Activated naive CD4-positive, alpha-beta T cell treated with anti-CD3 and anti-CD28 coated beads, Interleukin-2, amount 50 U/mL, for 24 hours (primary cell): ENCODE data around the gene CIAO3.
A peak's percentile ranks its signal among the peaks of the same experiment; 100 is the strongest.
"Not testable (repeated sequence)": the region's sequence is repeated elsewhere in the genome, so short reads cannot be mapped to it uniquely, and the experiment has no call there.

Experiments used
- H3K27ac Mint-ChIP-seq: one replicate; pipeline ENCODE4 v1.8.0; 2021; ENCODE audit warnings: mild to moderate bottlenecking, mixed read lengths
- H3K27me3 Mint-ChIP-seq: one replicate; pipeline ENCODE4 v1.8.0; 2021; ENCODE audit warnings: mixed read lengths
- H3K36me3 Mint-ChIP-seq: one replicate; pipeline ENCODE4 v1.8.0; 2021; ENCODE audit warnings: mixed read lengths
- H3K4me1 Mint-ChIP-seq: one replicate; pipeline ENCODE4 v1.8.0; 2021; ENCODE audit warnings: mixed read lengths
- H3K4me3 Mint-ChIP-seq: one replicate; pipeline ENCODE4 v1.8.0; 2021; ENCODE audit warnings: mild to moderate bottlenecking, mixed read lengths
- H3K9me3 Mint-ChIP-seq: one replicate; pipeline ENCODE4 v1.8.0; 2021; ENCODE audit warnings: mixed read lengths

Gene CIAO3

DNA sequence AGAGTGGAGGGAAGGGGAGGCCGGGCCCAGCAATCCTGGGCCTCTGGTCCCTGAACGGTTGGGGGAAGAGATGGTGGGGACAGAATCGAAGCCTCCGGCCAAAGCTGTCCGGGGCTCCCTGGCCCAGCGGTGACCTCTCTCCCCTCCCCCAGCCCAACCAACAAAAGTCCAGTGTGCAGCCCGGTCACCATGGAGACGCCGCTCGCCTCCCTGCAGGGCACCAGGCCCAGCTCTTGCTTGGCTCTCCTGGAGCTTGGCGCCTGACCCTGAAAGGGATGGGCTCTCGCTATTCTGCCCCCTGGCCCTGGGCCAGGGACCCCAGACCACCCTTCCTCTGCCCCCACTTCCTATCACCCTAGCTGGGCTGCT lies 24.6 kb downstream of the CIAO3 start:
- Mint-ChIP-seq H3K27me3 (peaks cover 3% of the 10 kb centered on the region), H3K9me3 (no peaks in the 10 kb centered on the region), H3K27ac (no peak overlapping the region), H3K36me3 (no peaks in the 10 kb centered on the region), H3K4me3 (peak overlapping the region; percentile 66), H3K4me1 (peaks cover 15% of the 10 kb centered on the region)

DNA sequence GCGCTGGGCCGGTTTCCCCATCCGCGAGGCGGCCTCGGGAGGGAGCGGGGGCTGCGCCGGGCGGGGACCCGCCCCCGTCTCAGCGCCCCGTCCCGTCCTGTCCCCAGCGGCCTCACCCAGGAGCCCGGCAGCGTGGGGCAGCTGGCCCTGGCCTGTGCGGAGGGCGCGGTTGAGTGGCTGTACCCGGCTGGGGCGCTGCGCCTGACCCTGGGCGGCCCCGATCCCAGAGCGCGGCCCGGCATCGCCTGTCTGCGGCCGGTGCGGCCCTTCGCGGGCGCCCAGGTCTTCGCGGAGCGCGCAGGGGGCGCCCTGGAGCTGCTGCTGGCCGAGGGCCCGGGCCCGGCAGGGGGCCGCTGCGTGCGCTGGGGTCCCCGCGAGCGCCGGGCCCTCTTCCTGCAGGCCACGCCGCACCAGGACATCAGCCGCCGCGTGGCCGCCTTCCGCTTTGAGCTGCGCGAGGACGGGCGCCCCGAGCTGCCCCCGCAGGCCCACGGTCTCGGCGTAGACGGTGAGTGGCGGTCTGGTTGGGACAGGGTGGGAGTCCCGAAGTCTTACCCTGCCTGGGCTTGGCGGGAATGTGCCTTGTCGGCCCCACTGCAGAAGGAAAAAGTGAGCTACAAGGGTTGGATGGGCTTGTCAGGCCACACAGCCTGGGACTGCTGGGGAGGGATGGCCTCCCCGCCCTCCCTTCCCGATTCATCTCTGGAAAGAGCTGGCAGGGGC lies 25.2 kb downstream of the CIAO3 start:
- no peaks in the 10 kb centered on the region for H3K36me3 Mint-ChIP-seq
- H3K27ac Mint-ChIP-seq = no peak overlapping the region
- peaks cover 4% of the 10 kb centered on the region for H3K27me3 Mint-ChIP-seq
- H3K9me3 Mint-ChIP-seq = no peaks in the 10 kb centered on the region
- H3K4me3 Mint-ChIP-seq = peak overlapping the region; percentile 66
- peaks cover 15% of the 10 kb centered on the region for H3K4me1 Mint-ChIP-seq

DNA sequence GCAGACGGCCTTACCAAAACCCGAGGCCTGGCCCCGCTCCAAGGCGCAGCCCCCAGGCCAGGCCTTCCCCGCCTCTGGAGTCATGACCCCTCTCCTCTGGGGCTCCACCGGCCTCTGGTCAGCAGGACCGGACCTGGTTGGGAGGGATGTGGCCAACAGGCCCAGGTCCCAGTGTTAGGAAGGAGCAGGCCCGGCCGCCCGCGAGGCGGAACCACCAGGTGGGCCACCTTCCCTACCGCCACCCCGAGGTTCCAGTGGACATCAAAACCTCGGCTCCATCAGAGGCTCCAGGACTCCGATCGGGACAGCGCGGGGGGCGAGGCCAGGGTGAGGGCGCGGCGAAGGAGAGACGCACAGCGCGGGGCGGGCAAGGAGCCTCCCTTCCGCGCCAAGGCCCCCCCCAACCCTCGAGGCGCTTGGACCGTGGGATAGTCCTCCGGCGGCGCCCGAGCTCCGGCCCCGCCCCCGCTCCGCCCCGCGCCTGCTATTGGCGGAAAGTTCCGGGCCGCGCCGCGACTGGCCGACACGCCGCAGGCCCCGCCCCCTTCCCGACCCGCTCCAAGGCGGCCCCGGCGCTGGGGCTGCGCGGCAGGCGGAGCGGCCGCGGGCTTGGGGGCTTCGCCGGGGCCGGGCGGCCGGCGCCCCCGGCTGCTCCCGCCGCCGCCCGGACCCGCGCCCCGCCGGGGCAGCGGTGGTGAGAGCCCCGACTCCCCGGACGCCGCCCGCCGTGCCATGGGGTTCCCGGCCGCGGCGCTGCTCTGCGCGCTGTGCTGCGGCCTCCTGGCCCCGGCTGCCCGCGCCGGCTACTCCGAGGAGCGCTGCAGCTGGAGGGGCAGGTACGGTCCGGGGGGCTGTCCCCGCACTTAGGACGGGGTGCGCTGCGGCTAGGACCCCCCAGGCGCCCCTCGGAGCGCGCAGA lies 26.0 kb downstream of the CIAO3 start, which contains the start of gene METRN:
METRN (plus strand) TSS at position 561 of the 919 bp plus-strand sequence; CDS start at position 733, 172 bp downstream.
- peaks cover 9% of the 10 kb centered on the region for H3K4me1 Mint-ChIP-seq

DNA sequence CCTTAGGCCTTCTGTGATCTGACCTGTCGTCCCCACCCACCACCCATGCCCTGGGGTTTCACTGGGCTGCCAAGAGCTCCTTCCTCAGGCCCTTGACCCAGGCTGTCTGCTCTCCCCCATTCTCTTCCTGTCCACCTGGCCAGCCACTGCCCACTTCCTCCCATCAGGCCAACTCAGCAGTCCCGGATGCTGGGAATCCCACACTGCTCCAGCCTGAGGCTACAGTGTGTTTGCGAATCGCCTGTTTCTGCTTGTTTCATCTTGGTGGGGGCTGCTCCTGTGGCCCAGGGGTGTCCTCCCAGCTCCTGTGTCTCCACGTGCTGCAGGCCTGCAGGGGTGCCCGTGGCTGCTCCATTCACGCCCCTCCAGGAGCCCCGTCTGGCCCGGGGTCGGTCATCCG lies 26.7 kb downstream of the CIAO3 start:
- Mint-ChIP-seq H3K27ac (no peak overlapping the region), H3K4me3 (no peak overlapping the region), H3K27me3 (peaks cover 8% of the 10 kb centered on the region), H3K4me1 (peaks cover 5% of the 10 kb centered on the region), H3K9me3 (no peaks in the 10 kb centered on the region), H3K36me3 (no peaks in the 10 kb centered on the region)

More for the DNA sequence above, 26.0 kb downstream of the CIAO3 start, which contains the start of gene METRN:
- H3K9me3 Mint-ChIP-seq = no peaks in the 10 kb centered on the region
- no peaks in the 10 kb centered on the region for H3K36me3 Mint-ChIP-seq
- H3K4me3 Mint-ChIP-seq = peak within 1 kb of the TSS; percentile 66
- H3K27ac Mint-ChIP-seq = no peak within 1 kb of the TSS
- peaks cover 6% of the 10 kb centered on the region for H3K27me3 Mint-ChIP-seq

DNA sequence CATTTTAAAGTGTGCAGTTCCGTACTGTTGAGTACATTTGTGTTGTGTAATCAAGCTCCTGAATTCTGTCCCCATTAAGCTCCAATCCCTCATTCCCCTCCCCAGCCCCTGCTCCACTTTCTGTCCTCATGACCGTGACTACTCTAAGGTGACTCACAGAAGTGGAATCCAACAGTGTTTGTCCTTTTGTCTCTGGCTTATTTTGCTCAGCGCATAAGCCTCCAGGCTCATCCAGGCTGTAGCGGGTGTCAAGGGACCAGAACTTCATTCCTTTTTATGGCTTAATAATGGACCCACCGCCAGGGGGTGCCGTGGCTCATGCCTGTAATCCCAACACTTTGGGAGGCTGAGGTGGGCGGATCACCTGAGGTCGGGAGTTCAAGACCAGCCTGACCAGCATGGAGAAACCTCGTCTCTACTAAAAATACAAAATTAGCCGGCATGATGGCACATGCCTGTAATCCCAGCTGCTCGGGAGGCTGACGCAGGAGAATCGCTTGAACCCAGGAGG lies 28.0 kb downstream of the CIAO3 start:
- not testable (repeated sequence) for H3K36me3 Mint-ChIP-seq, H3K27ac Mint-ChIP-seq, H3K9me3 Mint-ChIP-seq, H3K4me1 Mint-ChIP-seq, H3K4me3 Mint-ChIP-seq
- H3K27me3 Mint-ChIP-seq = peaks cover 15% of the 10 kb centered on the region

DNA sequence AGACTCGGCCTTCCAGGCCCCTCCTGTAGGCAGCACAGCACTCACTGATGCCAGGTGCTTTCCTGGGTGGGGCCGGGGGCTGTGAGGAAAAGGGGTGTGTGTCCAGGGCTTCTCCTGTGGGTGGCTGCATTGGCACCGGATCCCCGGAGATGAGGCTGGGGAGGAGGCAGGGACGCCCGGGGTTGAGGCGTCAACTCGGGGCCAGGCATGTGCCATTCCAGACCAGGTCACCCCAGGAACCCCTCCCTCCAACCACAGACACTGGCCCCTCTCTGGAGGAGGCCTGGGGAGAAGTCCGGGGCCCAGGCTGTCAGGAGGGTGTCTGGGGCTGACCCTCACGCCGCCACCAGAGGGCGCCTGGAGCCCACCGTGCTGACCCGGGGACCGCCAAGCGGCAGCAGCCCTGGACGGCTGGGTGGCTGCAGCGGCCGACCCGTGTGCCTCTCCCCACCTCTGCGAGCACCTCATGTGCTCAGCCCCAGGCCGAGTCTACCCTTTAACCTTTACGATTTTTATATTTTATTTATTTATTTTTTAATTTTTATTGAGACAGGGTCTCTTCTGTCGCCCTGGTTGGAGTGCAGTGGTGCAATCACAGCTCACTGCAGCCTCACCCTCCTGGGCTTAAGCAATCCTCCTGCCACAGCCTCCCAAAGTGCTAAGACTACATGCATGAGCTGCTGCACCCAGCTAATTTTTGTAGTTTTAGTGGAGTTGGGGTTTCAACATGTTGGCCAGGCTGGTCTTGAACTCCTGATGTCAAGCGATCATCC lies 29.1 kb downstream of the CIAO3 start:
- Mint-ChIP-seq H3K27me3 (peaks cover 16% of the 10 kb centered on the region), H3K4me3 (no peak overlapping the region), H3K4me1 (peaks cover 4% of the 10 kb centered on the region), H3K9me3 (no peaks in the 10 kb centered on the region), H3K27ac (no peak overlapping the region), H3K36me3 (no peaks in the 10 kb centered on the region)

DNA sequence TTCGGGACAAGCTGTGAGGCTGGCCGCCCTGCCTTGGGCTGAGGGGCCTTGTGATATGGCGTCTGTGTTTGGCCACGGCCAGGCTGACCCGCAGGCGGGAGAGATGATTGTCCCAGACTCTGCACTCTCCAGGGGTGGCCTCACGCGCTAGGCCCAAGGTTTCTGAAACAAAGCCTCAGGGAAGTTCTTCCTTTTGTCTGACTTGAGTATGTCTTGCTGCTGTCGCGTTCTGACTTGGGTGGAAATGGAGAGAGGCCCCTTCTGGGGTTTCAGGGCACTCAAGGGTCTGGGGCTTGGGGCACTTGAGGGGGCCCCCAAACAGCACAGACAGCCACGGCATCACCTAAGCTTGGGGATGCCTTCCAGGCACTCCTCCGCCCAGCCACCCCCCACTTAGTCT lies 29.7 kb downstream of the CIAO3 start:
- no peak overlapping the region for H3K27ac Mint-ChIP-seq
- H3K4me3 Mint-ChIP-seq = no peak overlapping the region
- H3K27me3 Mint-ChIP-seq = peaks cover 17% of the 10 kb centered on the region
- no peaks in the 10 kb centered on the region for H3K36me3 Mint-ChIP-seq
- H3K4me1 Mint-ChIP-seq = no peaks in the 10 kb centered on the region
- H3K9me3 Mint-ChIP-seq = no peaks in the 10 kb centered on the region

DNA sequence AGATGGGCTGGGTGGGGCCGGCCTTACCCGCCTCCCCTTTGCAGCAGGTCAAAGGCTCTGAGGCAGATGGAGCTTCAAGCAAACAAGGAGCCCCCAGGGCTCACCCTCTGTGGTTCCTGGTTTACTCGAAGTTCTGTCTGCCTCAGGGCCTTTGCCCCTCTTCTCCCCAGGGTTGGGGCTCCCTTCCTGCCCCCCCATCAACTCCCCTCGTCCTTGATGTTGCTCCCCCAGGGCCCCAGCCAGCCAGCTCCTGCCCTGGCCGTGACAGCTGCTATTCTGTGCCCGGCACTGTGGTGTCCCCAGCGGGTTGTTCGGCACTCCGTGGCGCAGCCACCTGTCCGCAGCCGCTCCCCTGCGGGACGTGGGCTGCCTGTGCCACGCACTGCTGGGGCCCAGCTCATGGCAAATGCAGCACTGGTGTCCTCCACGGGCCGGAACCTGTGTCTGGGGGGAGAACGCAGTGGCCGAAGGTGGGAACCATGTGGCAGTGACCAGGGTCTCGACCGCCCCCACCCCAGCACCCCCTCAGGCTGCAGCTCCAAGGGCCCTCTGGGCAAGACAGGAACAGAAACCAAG lies 30.2 kb downstream of the CIAO3 start:
- H3K9me3 Mint-ChIP-seq = no peaks in the 10 kb centered on the region
- H3K27me3 Mint-ChIP-seq = peaks cover 17% of the 10 kb centered on the region
- no peaks in the 10 kb centered on the region for H3K36me3 Mint-ChIP-seq
- H3K4me1 Mint-ChIP-seq = no peaks in the 10 kb centered on the region
- H3K4me3 Mint-ChIP-seq = no peak overlapping the region
- no peak overlapping the region for H3K27ac Mint-ChIP-seq

DNA sequence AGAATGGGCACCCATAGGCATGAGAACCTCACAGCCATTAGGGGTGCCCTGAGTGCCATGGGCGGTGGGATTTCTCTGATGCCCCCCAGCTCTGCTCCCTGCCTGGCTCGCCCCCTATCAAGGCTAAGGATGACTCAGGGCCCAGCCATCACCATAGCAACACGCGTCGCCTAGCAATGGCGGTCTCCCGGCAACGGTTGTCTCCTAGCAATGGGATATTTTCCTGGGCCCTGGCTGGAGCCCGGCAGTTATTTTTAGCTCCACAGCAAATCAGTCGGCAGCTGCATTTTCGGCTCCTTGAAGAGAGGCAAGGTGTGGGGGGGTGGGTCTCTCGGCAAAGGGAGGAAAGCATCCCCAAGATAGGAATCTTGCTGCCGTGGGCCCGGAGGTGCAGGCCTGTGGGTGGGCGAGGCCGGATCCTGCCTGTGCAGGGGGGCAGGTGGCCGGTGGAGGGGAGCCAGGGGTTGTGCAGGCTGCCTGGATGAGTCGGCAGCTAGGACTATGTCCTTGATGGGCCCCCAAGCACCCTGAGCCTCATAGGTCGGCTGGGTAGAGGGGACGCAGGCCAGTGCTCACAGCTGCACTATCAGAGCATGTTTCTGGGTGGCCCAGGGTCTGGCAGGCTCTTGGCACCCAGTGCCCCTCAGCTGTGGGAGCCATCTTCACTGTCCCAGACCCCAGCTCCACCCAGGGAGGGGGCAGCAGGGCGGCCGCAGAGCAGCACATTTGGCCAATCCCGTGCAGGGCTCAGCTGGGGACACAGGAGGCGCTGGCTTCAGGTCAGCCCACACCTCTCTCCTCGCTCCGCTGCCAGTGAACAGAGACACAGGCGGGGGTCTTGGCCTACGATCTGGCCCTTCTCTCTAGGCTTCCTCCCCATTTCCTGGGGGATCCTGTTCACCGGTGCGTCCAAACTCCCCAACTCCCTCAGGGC lies 31.0 kb downstream of the CIAO3 start:
- Mint-ChIP-seq H3K27ac (no peak overlapping the region), H3K27me3 (peaks cover 17% of the 10 kb centered on the region), H3K36me3 (no peaks in the 10 kb centered on the region), H3K4me3 (no peak overlapping the region), H3K9me3 (no peaks in the 10 kb centered on the region), H3K4me1 (no peaks in the 10 kb centered on the region)

DNA sequence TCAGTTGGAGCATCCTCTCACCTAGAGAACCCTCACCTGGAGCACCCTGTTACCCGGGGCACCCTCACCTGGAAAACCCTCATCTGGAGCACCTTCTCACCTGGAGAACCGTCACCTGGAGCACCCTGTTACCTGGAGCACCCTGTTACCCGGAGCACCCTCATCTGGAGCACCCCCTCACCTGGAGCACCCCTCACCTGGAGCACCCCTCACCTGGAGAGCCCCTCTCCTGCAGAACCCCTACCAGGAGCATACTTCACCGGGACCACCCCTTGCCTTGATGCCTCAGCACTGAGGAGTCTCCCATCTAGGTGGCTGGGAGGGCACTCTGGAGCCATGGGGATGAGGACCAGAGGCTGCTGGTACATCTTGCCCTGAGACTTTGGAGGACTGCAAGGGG lies 31.8 kb downstream of the CIAO3 start:
- Mint-ChIP-seq H3K4me1 (no peaks in the 10 kb centered on the region), H3K36me3 (no peaks in the 10 kb centered on the region), H3K27ac (no peak overlapping the region), H3K27me3 (peaks cover 19% of the 10 kb centered on the region), H3K4me3 (no peak overlapping the region), H3K9me3 (no peaks in the 10 kb centered on the region)

DNA sequence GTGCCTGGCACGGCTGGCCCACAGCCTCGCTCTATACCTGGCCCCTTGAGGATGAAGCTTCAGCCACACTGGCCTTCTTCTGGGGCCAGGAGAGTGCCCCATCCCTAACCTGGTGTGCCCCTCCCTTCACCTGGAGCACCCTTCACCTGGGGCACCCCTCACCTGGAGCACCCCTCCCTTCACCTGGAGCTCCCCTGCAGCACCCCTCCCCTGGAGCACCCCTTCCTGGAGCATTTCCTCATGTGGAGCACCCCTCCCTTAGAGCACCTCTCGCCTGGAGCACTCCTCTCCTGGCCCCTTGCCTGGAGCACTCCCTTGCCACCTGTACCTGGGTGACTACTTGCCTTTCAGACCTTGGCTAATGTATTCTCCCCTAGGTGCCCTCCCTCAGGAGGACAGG lies 32.8 kb downstream of the CIAO3 start:
- no peak overlapping the region for H3K27ac Mint-ChIP-seq
- H3K9me3 Mint-ChIP-seq = no peaks in the 10 kb centered on the region
- H3K4me3 Mint-ChIP-seq = no peak overlapping the region
- peaks cover 21% of the 10 kb centered on the region for H3K27me3 Mint-ChIP-seq
- H3K4me1 Mint-ChIP-seq = no peaks in the 10 kb centered on the region
- H3K36me3 Mint-ChIP-seq = no peaks in the 10 kb centered on the region

DNA sequence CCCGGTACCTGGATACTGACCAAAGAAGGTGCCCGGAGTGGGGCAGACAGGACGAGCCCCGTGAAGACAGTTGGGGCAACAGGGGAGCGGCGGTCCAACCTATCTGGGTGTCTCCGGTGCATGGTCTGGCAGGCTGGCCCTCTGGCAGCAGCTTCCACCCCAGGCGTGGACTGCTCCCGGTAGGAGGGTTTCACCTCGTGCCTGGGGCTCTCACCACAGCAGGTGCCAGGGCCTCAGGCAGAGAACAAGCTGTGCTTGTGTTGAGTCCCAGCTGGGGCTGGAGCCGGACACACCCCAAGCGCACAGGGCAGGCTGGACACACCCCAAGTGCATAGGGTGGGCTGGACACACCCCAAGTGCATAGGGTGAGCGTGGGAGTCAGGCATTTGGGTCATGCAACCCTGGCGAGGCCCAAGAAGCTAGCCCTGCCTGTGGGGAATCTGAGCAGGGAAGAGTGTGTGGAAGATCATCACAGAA lies 33.7 kb downstream of the CIAO3 start:
- Mint-ChIP-seq H3K27me3 (peaks cover 28% of the 10 kb centered on the region), H3K4me1 (no peaks in the 10 kb centered on the region), H3K4me3 (no peak overlapping the region), H3K36me3 (no peaks in the 10 kb centered on the region), H3K27ac (no peak overlapping the region), H3K9me3 (no peaks in the 10 kb centered on the region)

DNA sequence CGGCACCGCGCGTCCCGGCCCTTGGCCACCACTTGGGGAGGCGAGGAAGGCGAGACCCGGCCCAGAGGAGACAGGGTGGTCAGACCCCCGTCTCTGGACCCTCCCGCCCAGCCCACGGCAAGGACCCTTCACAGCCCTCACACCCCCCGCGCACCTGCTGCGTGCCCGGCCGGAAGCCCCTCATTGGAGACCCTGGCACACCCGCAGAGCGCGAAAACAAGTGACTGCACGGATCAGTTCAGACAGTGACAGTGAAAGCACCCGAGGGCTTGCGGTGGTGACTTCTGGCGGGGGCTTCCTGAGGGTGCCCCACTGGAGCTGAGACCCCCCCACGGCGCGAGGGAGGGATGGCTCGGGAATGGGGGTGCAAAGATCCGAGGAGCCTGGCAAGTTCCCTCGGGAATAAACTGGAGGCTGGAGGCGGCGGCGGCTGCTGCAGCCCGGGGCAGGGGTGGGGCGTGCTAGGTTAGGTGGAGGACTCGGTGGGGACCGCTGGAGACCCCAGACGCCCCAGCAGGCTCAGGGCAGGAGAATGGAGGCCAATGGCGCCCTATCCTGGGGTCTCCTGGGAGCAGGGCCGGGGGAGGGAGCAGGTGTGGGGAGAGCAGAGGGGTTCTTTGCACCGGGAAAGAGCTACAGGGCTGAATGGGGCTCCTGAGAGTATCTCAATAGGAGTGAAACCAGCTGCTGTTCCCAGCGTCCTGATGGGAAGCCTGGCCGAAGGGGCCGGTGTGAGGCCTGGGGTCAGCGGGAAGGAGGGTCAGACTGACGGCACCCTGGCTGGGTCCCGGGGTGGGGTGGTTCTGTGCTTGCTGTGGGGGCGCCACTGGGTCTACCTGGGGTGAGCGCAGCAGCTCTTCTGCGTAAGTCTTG lies 34.4 kb downstream of the CIAO3 start:
- H3K27ac Mint-ChIP-seq = no peak overlapping the region
- H3K4me1 Mint-ChIP-seq = peaks cover 2% of the 10 kb centered on the region
- H3K9me3 Mint-ChIP-seq = no peaks in the 10 kb centered on the region
- peak overlapping the region; percentile 15 for H3K4me3 Mint-ChIP-seq
- H3K27me3 Mint-ChIP-seq = peaks cover 28% of the 10 kb centered on the region
- no peaks in the 10 kb centered on the region for H3K36me3 Mint-ChIP-seq
